Amniotic stem cell (primary cell): ENCODE measurements around the gene CSMD2.
"Not testable (repeated sequence)": the region's sequence is repeated elsewhere in the genome, so short reads cannot be mapped to it uniquely, and the experiment has no call there.

Experiments used
- DNase-seq: peaks from one replicate; lab custom pipeline; 2025; lab: John Stamatoyannopoulos, UW

The CSMD2 gene

DNA sequence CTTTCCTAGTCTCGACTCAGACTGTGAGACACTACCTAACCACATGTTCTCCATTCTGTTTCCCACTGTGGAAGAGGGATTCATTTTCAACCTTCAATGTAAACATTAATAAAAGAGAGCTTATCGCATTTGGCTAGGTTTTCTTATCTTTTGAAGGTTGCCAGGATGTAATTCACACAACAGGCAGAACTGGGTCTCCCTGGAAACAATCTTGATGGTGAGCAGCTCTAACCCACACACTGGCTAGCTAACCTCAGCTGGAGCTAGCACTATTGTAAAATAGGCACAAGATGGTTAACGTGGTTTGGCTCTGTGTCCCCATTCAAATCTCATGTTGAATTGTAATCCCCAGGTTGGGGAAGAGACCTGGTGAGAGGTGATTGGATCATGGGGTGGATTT is 617.5 kb downstream of the CSMD2 start:
- no peak for DNase-seq

DNA sequence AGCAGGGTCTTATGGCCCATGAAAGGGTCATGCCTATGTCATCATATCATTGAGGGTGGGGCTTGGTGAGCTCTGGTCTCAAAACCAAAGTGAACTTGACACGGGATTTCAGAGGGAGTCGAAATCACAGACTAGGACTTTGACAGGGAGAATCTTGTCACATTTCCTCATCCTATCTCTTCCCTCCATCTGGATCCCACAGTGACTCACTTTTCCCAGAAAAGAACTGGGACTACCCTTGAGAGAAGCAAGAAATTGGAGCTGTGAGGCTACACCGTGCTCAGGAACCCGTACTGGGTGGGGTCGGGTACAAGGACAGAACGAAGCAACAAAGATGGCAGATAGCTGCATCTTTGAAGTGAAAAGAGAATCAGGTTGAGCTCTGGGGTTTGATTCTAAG is 623.1 kb downstream of the CSMD2 start:
- DNase-seq, result no peak

DNA sequence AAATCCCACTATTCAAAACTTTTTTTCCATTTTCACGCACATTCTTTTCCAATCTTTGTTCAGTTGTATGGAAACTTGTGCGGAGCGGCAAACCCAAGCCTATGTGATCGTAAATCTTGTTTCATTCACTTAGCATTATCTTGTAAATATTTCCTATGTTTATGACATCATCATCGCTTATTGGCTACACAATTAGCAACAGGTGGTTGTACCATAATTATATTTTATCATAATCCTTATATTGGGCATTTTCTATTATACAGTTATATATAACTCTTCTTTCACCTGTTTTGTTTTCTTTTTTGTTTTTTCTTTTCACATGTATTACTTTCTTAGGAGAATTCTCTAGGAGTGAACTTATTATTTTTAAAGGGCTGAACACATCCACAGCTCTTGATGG is 627.1 kb downstream of the CSMD2 start:
- DNase-seq, result no peak

DNA sequence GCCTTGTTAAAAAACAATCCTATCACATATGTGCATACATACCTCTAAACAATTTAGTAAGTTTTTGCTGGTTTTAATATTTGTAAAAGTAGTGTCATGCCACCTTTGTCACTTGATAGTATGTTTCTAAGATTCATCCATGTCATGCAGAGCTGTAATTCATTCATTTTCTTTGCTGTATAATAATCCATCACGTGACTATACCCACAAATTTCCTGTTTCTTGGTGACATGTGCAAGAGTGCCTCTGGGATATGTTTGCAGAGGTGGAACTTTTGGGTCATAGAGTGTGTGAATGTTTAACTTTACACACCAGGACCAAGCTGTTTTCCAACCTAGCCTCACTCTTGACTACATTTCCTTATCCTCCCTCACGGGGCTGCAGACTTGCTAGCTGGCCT is 629.7 kb downstream of the CSMD2 start:
- DNase-seq, result no peak

DNA sequence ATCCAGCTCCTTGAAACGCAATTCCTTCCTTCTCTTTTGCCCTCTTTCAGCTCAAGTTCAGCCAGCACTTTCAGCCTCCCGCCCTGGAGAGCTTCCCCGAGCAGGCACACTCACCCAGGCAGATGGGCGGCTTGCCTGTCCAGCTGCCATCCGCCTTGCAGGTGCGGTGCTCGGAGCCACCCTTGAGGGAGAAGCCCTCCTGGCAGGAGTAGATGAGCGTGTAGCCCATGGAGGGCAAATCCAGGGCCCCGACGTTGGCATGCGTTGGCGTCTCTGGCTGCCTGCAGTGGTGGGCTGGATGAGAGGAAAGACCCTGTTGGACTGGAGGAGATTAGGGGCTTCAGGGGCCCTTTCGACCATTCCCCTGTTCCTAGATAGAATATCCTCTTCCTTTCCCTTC is 632.1 kb downstream of the CSMD2 start:
- no peak for DNase-seq

DNA sequence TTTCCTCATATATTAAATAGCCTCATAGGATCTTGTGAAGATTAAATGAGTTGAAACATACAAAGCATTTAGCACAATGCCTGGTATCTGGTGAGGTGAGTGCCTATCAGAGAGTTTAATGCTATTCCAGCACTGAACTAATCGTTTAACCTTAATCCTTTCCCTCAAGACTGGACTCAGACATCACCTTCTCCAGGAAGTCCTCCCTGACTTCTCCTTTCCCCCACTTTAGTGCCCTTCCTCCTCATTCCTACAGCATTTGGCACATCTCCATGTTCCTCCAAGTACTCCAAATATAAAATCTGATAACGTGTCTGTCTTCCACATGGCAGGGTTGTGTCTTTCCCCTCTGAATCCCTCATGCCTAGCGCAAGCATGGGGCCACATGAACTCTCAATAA is 632.8 kb downstream of the CSMD2 start:
- DNase-seq, result no peak

DNA sequence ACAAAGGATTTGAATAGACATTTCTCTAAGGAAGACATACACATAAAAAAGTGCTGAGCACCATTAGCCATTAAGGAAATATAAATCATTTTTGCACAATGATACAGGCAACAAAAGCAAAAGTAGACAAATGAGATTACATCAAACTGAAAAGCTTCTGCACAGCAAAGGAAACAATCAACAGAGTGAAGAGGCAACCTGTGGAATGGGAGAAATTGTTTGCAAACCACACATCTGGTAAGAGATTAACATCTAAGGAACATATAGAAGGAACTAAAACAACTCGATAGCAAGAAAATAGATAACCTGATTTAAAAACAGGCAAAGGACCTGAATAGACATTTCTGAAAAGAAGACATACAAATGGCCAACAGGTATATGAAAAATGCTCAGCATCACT is 635.1 kb downstream of the CSMD2 start:
- DNase-seq, result no peak

DNA sequence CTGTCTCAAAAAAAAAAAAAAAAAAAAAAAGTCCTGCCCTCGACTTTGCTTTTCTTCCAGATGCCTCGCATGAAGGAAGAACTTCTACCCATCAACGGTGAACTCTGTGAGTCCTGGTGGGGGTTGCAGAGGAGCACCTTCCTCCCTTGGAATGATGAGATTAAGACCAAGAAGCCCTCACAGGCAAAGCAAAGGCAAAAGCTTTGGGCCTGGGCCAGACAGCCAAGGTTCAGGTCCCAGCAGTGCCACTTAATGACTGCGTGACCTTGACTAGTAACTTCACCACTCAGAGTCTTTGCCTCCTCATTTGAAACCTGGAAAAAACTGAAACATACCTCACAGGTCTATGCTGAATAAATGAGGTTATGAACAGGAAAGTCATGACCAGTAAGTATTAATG is 637.1 kb downstream of the CSMD2 start:
- DNase-seq, result no peak

DNA sequence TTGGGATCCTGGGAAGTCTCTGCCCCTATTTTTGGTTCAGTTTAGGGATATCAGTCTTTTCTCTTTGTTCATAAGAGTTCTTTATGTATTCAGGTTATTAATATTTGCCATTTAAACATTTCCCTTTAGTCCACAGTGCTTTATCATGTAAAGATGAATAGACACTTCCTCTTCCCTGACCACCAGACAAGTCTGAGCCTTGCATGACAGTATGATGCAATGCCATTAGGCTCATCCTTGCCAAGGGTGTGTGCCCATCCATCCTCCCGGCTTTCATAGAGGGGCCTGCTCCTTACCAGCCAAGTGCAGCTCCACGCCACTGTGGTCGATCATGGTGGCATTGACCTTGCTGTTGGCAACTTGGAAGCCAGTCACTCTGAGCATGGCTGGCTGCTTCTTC is 640.4 kb downstream of the CSMD2 start:
- DNase-seq, result no peak

DNA sequence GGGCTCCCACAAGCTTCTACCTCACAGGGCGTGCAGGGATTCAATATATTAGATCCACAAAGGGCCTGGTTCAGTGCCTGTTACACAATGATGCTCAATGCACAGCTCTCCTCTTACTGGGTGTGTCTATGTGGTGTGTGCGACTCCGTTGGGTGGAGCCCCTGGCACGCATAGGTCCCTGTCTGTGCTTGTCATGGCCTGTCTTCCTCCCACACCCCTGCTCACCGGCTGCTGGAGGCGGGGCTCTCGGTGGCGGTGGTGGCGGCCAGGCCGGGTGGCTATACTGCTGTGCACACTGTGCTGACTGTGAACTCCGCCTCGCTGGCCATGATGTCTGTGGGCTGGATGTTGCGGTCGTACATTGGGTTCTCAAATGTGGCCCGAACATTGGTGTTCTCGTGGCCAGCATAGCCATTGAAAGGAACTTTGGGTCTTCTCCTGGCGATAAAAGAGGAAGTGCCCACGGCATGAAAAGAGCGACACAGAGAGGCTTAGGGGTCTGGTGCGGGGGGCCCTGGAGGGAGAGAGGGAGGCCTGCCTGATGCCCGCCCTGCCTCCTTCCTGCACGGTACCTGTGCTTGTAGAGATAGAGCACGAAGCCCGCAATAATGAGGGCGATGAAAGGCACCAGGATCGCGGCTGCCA is 645.7 kb downstream of the CSMD2 start:
- no peak for DNase-seq

DNA sequence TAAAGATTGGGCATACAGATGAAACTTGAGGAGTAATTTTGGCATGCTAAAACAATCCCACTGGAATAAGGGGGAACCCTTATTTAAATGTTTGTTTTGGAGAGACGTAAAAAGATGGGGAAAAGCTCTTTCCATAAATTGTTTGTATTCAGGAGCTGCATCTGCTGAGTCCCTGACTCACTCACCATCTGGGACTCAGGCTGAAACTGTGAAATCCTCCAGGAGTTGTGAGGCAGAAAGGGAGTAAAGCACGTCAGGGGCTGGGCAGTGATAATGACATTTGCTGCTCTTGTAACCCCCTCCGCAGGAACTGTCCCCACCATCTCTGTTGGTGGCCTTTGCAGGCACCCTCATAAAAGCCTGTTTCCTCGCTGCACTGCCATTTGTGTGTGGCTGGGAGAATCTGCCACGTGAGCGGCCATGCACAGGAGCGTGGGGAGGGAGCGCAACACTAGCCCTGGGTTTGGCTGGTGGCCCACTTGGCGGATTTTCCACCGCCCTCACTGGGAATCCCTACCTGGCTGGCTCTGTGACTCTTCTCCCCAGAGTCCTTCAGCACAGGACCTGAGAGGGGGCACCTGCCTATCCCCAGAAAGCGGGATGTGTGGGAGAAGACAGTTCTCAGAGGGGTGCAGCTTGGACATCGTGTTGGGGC is 647.3 kb downstream of the CSMD2 start:
- DNase-seq, result no peak

DNA sequence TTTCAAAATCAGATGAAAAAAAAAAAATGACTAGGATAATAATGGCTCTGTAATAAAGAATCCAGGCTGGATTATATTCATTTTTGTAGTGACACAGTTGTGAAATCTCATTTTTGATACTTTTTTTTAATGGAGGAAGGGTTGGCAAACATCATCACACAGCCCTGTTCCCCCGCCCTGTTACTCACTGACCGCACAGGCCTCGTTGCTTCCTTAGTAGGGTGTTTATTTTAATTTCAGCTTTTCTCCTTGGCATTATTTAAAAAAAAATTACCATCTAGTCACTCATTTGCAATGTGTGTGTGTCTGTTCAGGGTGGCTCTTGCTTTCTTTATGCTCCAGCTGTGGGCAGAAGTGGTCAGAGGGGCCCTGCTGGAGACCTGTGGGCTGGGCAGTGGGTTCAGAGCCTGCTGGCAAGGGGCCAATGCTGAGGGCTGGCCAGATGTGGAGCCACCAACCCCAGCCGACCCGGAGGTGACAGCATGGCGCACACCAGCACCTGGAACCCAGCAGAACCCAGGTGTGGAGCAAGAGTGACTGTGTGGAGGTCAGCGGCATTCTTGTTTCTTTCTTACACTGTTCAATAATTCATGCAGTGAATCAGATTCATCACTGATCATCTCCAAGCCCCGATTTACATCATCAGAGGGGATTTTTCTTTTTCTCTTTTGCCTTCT is 648.0 kb downstream of the CSMD2 start:
- no peak for DNase-seq

DNA sequence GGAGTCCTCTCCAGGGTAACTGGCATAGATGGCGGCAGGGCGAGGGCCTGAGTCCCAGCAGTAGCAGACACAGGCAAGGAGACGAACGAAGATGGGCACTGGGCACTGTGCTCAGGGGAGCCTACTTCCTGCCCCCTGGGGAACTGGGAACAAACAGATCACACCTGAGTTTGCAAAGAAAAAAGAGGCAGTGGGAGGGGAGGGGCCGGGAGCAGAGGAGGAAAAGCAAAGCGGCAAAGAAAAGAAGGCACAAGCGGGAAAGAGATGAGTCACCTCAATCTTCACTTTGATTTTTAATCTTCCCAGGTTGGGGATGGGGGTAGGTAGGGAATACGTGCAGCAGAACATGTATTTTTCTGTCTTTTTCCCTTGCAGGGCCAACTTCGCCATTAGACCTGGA is 648.6 kb downstream of the CSMD2 start:
- no peak for DNase-seq

DNA sequence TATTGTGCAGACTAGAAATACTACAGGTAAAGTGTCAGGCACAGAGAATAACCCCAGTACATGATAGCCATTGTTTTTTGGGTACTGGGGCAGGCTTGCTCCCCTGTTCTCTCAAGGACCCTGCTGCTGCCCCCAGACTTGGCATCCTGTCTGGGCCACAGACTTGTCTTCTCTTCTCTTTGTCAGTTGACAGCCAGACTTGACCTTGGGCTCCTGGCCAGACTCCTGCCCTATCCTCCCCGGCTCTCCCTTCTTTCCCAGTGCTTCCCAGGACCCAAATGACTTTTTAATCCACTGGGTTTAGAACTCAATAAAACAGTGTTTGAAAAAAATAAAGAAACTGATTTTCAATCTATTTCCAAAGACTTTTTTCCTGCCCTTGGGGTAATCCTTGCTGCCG is 649.4 kb downstream of the CSMD2 start:
- DNase-seq, result no peak

DNA sequence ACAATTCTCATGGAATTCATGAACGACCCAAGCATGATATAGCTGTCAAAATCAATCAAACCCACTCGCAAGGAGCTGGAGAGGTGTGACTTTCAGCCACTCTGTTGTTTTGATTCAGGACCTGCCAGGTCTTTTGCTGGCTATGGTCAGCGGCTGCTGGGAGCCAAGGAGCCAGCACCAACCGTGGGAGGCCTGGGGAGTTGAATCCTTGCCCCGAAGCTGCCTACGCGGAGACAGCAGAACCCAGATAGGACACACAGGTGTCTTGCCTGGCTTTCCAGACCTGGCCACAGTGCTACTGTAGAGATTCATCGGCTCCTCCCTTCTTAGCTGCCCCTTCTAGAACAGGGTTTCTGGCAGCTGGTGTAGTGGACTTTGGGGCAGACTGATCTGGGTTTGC is 649.9 kb downstream of the CSMD2 start:
- no peak for DNase-seq

DNA sequence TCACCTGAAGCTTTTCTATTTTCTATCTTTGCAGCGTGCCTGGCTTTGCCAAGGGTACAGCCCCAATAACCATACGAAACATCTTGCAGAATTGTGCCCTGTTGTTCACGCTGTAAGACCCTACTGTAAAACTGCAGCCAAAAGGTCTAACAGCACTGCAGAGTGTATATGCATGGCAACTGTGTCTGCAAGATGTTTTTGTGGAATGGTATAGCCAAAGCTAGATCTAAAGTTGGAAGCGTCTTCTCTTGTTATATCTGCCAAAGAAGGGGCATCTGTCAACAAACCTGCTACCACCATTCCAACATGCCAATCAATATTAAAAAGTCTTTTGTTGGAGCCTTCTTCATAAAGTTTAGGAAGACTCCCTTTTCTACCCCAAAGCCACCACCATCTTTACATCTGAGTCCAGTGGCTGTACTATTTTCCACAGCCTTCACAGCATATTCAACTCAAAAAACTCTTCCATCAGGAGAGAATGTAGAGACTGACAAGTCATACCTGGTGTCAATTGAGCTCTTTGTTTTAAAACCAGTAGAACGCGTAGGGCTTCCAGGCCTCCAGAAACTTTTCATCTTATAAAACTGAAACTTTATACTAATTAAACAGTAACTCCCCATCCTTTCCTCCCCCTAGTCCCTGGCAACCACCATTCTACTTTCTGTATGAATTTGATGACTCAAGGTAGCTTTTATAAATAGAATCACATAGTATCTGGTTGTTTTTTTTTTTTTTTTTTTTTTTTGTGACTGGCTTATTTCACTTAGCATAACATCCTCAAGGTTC is 652.6 kb downstream of the CSMD2 start:
- no peak for DNase-seq

DNA sequence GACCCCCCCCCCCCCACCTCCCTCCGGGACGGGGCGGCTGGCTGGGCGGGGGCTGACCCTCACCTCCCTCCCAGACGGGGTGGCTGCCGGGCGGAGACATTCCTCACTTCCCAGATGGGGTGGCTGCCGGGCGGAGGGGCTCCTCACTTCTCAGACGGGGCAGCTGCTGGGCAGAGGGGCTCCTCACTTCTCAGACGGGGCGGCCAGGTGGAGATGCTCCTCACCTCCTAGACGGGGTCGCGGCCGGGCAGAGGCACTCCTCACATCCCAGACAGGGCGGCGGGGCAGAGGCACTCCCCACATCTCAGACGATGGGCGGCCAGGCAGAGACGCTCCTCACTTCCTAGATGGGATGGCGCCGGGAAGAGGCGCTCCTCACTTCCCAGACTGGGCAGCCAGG is 655.8 kb downstream of the CSMD2 start:
- DNase-seq, result not testable (repeated sequence)

DNA sequence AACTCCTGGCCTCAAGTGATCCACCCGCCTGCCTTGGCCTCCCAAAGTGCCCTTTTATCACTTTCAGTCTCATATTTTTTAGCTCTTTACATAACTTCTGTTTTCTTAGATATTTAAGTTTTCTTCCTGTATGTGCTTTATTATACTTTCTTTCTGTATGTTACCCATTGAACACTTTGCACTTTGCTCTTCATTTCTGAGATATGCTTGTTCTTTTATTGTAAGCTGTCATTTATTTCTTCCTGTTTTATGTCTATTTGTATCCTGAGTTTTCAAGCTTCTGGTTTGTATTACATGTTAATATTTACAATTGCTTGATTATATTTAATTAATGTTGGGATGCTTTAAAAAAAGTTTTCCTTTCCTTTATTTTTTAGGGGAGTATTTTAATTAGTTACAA is 656.9 kb downstream of the CSMD2 start:
- no peak for DNase-seq

DNA sequence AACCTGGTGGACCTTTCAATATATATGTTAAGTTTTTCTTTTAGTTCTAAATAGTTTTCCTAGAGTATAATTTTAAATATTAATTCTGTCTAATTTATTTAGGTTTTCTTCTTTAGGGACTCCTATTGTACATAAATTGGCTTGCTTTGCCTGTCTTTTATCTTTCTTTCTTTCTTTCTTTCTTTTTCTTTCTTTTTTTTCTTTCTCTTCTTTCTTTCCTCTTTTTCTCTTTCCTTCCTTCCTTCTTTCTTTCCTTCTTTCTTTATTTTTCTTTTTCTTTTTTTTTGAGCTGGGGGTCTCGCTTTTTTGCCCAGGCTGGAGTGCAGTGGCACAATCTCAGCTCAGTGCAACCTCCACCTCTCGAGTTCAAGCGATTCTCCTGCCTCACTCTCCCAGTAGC is 657.4 kb downstream of the CSMD2 start:
- DNase-seq, result no peak

DNA sequence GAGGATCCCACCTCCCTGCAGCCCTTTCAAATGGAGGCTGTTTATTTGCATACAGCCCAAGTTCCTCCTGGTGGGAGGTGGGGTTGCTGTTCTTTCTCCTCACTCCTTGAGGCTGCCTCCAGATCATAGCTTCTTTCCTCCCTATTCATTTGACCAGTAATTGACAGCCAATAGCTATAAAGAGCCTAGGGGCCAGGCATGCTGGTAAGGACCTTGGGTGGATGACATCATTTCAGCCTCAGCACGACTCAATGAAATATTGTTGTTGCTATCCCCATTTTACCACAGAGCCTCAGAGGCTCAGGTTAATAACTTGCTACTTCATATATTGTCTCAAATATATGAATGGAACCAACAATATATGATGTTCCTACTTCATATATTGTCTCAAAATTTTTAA is 661.5 kb downstream of the CSMD2 start:
- DNase-seq, result no peak

DNA sequence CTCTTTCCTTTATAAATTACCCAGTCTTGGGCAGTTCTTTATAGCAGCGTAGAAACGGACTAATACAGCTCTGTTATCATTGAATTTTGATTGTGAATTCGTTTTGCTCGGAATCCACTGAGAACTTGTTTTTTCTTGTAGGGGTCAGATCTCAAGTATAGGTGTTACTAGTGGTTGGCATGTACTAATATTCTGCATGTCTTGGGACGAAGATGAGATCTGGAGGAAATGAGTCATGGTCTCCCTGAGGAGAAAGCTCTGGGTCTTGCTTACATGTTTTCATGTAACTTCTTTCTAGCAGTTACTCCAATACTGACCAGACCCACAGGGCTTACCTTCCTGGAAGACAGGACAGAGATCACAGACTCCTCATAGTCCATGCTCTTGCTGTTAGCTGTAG is 662.3 kb downstream of the CSMD2 start:
- DNase-seq, result no peak

DNA sequence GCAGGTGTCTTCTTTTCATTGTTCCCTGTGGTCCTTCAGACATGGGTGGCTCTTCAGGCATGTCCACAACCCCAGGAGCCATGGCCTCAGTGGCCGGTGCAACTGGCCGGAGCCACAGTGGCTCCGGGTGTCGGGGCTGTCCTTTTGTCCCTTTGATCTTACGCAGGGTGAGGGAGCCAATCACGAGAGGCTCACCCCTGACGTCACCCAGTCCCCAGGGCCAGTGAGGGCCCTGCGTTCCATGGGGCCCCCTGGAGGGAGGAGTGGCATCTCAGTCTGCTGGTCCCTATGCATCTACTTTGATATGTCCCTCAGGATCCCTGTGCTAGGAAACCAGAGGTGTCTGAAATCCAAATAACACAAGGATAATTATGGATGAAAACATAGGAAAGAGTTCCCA is 663.3 kb downstream of the CSMD2 start:
- no peak for DNase-seq

DNA sequence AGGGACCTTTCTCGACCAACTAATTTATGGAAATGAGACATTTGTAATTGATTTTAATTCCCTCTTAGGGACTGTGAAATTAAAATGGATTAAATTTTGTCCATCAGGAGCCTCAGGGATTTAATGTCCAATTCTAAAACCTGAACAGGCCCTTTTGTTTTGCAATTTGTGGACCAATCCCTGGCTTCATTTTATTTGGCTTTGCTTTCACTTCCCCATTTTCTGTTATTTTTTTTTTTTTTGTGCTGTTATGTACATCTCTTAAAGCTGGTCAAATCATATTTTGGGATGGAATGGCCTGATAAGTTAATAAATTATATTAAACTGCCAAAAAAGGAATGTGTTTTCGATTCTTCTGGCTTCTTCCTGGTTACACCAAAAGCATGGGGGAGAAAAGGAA is 663.7 kb downstream of the CSMD2 start:
- no peak for DNase-seq
